GM10266 (cell line): ENCODE measurements around the gene VPS26B.

Source experiments
- DNase-seq: peaks from one replicate; pipeline ENCODE4 v3.0.0; 2012; ENCODE audit errors: extremely low spot score
- TF ChIP-seq, protein P1 (sequence below): IDR thresholded peaks from 2 replicates; pipeline ENCODE4 v1.5.1; 2012; ENCODE audit warnings: mild to moderate bottlenecking, low read depth; ENCODE audit not compliant: control insufficient read depth, insufficient read depth; ENCODE audit errors: missing control alignments

VPS26B gene

DNA sequence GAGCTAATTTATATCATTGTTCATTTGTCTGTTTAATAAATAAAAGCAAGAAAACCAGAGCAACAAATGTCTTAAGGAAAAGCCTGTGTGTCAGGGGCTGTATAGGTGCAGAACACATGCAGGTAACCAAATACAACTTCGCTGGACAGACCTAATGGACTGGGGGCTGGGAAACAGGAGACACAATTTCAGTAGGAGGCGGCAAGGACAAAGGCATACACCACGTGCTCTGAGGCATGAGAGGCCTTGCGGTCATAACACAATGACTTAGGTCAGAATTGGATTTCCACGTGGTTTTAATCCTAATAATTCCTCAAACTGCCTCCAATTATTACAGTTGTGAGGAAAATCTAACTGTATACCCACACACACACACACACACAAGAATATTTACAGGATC, 43.0 kb downstream of the VPS26B start:
- no peak for DNase-seq
- TF ChIP-seq, protein P1, sequence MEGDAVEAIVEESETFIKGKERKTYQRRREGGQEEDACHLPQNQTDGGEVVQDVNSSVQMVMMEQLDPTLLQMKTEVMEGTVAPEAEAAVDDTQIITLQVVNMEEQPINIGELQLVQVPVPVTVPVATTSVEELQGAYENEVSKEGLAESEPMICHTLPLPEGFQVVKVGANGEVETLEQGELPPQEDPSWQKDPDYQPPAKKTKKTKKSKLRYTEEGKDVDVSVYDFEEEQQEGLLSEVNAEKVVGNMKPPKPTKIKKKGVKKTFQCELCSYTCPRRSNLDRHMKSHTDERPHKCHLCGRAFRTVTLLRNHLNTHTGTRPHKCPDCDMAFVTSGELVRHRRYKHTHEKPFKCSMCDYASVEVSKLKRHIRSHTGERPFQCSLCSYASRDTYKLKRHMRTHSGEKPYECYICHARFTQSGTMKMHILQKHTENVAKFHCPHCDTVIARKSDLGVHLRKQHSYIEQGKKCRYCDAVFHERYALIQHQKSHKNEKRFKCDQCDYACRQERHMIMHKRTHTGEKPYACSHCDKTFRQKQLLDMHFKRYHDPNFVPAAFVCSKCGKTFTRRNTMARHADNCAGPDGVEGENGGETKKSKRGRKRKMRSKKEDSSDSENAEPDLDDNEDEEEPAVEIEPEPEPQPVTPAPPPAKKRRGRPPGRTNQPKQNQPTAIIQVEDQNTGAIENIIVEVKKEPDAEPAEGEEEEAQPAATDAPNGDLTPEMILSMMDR = no peak

DNA sequence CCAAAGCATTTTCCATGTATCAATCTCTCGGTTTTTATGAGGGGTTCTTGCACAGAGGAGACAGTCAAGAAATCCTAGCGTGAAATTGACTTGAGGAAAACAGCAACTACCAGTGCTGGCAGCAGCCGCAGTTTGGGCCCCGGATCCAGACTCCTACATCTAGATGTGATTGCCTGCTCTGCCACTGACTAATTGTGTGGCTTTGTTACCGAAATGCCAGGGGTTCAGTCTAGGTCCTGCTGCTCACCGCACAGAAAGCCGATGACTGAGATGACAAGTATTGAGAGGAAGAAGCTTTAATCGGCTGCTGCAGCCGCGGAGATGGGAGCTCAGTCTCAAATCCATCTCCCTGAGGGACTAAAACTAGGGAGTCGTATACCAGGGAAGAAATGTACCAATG, 43.5 kb downstream of the VPS26B start:
- no peak for DNase-seq
- TF ChIP-seq, protein P1 = no peak

DNA sequence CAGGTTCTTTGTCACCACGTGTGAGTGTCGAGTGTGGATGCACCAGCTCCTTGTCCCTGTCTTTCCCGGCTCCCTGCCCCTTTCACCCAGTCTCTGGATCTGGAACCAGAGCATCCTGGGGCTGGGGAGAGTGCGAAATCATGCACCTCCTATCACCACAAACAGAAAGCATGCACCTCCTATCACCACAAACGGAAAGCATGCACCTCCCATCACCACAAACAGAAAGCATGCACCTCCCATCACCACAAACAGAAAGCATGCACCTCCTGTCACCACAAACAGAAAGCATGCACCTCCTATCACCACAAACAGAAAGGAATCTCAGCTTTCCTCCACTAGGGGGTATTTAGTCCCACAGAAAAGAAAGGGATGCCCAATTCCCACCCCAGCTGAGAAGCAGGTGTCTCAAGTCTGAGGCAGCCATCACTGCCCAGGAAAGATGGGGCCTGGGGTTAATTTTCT, 45.8 kb downstream of the VPS26B start:
- TF ChIP-seq, protein P1 = no peak
- no peak for DNase-seq

DNA sequence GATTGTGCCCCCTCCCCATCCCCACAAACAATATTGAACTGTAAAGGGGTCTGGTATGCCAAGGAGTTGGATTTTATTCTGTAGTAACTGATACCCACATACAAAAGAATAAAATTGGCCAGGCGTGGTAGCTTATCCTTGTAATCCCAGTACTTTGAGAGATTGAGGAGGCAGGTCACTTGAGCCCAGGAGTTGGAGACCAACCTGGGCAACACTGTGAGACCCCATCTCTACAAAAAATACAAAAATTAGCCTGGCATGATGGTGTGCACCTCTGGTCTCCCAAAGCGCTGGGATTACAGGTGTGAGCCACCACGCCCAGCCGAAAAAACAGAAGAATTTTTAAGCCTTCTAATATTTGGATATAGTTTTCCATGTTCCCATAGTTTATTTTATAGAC, 47.5 kb downstream of the VPS26B start:
- no peak for DNase-seq
- TF ChIP-seq, protein P1 = no peak

DNA sequence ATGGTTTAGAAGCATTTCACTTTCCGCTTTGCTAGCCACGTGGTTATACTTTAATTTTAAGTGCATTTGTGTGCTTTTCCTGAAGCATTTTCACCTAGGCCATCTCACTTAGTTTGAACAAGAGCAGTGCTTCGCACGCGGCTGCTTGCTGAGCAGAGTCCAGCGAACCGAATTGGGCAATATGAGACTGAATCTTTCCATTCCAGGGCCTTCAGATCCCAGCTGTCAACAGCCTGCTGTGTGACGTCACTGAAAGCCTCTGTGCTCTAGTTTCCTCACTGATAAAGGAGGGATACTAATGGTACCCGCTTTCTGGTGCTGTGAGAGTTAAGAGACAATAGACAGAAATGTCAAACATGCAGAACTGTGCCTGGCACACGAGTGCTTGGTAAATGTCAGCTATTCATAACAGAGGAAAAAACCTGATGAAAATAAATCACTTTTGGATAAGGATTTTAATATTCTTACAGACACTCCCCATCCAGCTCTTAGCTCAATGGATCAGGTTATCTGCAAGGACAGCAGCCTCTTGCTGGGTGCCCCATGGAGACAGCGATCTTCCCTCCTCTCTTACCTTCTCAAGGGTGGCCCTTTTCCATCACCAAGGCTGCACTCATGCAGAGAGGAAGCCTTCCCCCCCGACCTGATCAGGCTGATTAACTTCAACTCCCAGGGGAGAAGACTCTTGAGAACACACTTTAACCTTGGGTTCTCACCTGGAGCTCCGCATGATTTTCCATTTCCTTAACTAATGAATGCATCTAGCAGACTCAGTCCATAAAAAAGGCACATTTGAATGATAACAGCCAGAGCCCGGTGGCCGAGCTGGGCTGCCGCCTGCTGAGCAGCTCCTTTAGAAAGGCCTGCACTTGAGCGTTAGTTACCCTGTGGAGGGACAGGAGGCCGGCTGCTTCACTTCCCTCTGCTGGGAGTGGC, 48.2 kb downstream of the VPS26B start:
- DNase-seq = no peak
- TF ChIP-seq, protein P1 = no peak

DNA sequence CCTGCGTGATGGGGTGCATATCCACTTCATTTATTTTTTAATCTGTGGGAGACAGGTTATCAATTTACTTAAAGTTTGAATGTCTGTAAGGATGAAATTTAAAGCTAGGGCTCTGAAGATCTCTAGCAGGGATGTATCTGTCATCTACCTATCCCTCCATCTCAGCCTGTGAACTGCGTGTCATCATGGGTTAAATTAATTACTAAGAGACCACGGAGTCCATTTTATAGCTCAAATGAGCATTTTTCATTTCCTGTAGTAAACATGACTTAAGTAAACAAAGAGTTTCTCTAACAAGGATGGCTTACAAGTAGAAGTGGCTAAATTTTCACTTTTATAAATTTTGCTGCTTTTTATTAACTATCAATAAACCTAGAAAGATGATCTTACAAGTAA, 48.8 kb downstream of the VPS26B start:
- DNase-seq = no peak
- TF ChIP-seq, protein P1 = no peak

DNA sequence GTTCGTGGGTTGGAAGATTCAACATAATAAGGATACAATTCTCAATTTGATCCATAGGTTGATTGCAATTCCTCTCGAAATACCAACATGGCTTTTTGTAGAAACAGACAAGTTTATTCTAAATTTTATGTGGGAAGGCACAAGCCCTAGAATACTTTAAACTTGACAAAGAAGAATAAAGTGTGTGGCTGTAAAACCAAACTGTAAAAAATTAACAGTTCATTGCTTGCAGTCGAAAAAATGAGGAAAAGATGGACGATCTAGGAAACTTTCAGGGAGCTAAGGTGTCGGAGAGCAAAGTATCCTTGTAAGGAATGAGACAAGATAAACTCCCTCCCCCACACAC, 50.7 kb downstream of the VPS26B start:
- TF ChIP-seq, protein P1 = no peak
- no peak for DNase-seq
